Loucy (cell line): ENCODE results near the gene KIAA1614.

Experiments
- H2AFZ ChIP-seq: fragments of 200-600 bp; sonication (generic); 2 replicates; pipeline ENCODE4 v1.6.0; 2016; ENCODE audit warnings: antibody characterized with exemption, mild to moderate bottlenecking, low read length, moderate library complexity
- H3F3A ChIP-seq: fragments of 200-600 bp; 2 replicates; pipeline ENCODE4 v1.6.0; 2016; ENCODE audit warnings: antibody characterized with exemption, low read depth, mild to moderate bottlenecking
- H3K27me3 ChIP-seq: fragments of 200-600 bp; sonication (generic); 2 replicates; pipeline ENCODE4 v1.6.1; 2014; ENCODE audit warnings: low read length, mild to moderate bottlenecking; ENCODE audit not compliant: insufficient read depth, poor library complexity, severe bottlenecking
- H3K36me3 ChIP-seq: fragments of 200-600 bp; sonication (generic); 2 replicates; pipeline ENCODE4 v1.6.1; 2016; ENCODE audit warnings: low read length; ENCODE audit not compliant: insufficient read depth
- H3K4me1 ChIP-seq: fragments of 200-600 bp; sonication (generic); 2 replicates; pipeline ENCODE4 v1.5.1; 2014; ENCODE audit warnings: low read length, mild to moderate bottlenecking; ENCODE audit not compliant: insufficient read depth, poor library complexity, severe bottlenecking
- H3K4me2 ChIP-seq: fragments of 200-600 bp; sonication (generic); 2 replicates; pipeline ENCODE4 v1.6.0; 2014; ENCODE audit warnings: antibody characterized with exemption, low read length, low read depth, mild to moderate bottlenecking; ENCODE audit not compliant: poor library complexity, severe bottlenecking
- H3K4me3 ChIP-seq: fragments of 200-600 bp; sonication (generic); 2 replicates; pipeline ENCODE4 v1.5.1; 2014; ENCODE audit warnings: low read length, mild to moderate bottlenecking, mixed read lengths; ENCODE audit not compliant: poor library complexity, severe bottlenecking
- H3K79me2 ChIP-seq: fragments of 200-600 bp; sonication (generic); 2 replicates; pipeline ENCODE4 v1.6.1; 2014; ENCODE audit warnings: low read length; ENCODE audit not compliant: insufficient read depth
- H3K9ac ChIP-seq: fragments of 200-600 bp; sonication (generic); 2 replicates; pipeline ENCODE4 v1.6.0; 2014; ENCODE audit warnings: mild to moderate bottlenecking, low read depth, low read length, moderate library complexity; ENCODE audit not compliant: poor library complexity, severe bottlenecking
- H3K9me2 ChIP-seq: fragments of 200-600 bp; sonication (generic); replicated peaks from 2 replicates; pipeline ENCODE4 v1.6.1; 2016; ENCODE audit warnings: low read depth, low read length, mixed read lengths
- H3K9me3 ChIP-seq: fragments of 200-600 bp; sonication (generic); 2 replicates; pipeline ENCODE4 v1.6.1; 2014; ENCODE audit warnings: mild to moderate bottlenecking, antibody characterized with exemption, low read length, low read depth; ENCODE audit not compliant: insufficient read depth
- H4K20me1 ChIP-seq: fragments of 200-600 bp; sonication (generic); 2 replicates; pipeline ENCODE4 v1.6.0; 2014; ENCODE audit warnings: antibody characterized with exemption, low read length, mild to moderate bottlenecking; ENCODE audit not compliant: insufficient read depth, poor library complexity, severe bottlenecking
- CTCF ChIP-seq: fragments of 200-600 bp; sonication (generic); conservative IDR thresholded peaks from 2 replicates; pipeline ENCODE4 v1.5.1; 2014; ENCODE audit warnings: mild to moderate bottlenecking, antibody characterized with exemption, low read length
- EZH2phosphoT487 ChIP-seq: fragments of 200-600 bp; IDR thresholded peaks from 2 replicates; pipeline ENCODE4 v1.6.1; 2018; ENCODE audit warnings: antibody characterized with exemption, mild to moderate bottlenecking, moderate library complexity, borderline replicate concordance

The KIAA1614 gene

GRCh38 chr1:180888870-180889269 is 23.8 kb upstream of the KIAA1614 start:
- H3K4me2 ChIP-seq = no peak overlapping the region
- H3K9ac ChIP-seq = no peak overlapping the region
- no peak overlapping the region for H3K4me3 ChIP-seq
- H3F3A ChIP-seq = no peaks in the 10 kb centered on the region
- H4K20me1 ChIP-seq = no peaks in the 10 kb centered on the region
- H3K9me3 ChIP-seq = no peaks in the 10 kb centered on the region
- H3K27me3 ChIP-seq = no peaks in the 10 kb centered on the region
- no peaks in the 10 kb centered on the region for H3K79me2 ChIP-seq
- H3K9me2 ChIP-seq = no peaks in the 10 kb centered on the region
- H2AFZ ChIP-seq = no peak overlapping the region
- TF ChIP-seq EZH2phosphoT487 (no peak), CTCF (no peak)
- H3K4me1 ChIP-seq = no peaks in the 10 kb centered on the region
- no peaks in the 10 kb centered on the region; the same call in 1 of the 2 replicates for H3K36me3 ChIP-seq

DNA sequence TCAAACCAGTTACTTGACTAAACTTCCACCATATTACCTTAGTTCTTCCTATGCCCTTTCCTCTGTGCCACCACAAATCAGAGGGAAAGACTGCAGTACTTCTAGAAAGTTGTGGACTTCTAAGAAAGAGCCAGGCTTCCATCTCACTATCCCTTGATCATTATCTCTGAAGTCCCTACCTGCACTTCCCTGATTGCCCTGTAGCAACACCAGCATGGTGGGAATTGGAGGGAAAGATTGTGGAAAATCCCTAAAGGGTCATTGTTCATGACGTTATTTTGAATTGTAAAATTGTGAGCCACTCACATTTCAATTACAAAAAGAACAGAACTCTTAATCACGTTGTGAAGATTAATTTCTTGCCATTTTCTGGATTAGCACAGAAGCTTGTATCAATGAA is 23.4 kb upstream of the KIAA1614 start:
- H3K9ac ChIP-seq = no peak overlapping the region

DNA sequence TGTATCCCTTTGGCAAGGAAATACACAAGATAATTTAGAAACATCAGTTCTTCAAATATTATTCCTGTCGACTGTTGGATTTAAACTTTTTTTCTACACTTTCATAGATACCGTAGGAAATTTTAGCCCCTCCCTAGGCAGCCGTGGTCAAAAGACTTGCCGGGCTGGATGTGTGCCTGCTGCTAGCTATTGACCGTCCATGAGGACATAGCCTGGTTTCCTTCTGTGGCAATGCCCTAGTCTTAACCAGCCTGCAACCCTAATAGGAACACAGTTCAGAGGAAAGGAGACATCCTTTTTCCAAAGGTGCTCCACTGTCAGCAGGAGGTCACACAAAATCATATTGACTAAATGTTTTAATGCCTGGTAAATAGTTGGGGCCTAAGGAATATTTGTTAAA is 20.4 kb upstream of the KIAA1614 start:
- Histone ChIP-seq H3K4me1 (no peaks in the 10 kb centered on the region), H3F3A (no peaks in the 10 kb centered on the region), H3K36me3 (no peaks in the 10 kb centered on the region), H3K9me3 (no peaks in the 10 kb centered on the region), H3K79me2 (no peaks in the 10 kb centered on the region), H3K4me3 (no peak overlapping the region), H3K4me2 (no peak overlapping the region), H3K9me2 (no peaks in the 10 kb centered on the region), H4K20me1 (no peaks in the 10 kb centered on the region), H3K27me3 (no peaks in the 10 kb centered on the region), H2AFZ (no peak overlapping the region), H3K9ac (no peak overlapping the region)
- TF ChIP-seq CTCF (no peak), EZH2phosphoT487 (no peak)

More for the DNA sequence above, 23.4 kb upstream of the KIAA1614 start:
- Histone ChIP-seq H2AFZ (no peak overlapping the region), H3K79me2 (no peaks in the 10 kb centered on the region), H3F3A (no peaks in the 10 kb centered on the region), H4K20me1 (no peaks in the 10 kb centered on the region), H3K4me3 (no peak overlapping the region), H3K4me2 (no peak overlapping the region), H3K9me3 (no peaks in the 10 kb centered on the region), H3K9me2 (no peaks in the 10 kb centered on the region), H3K4me1 (no peaks in the 10 kb centered on the region), H3K36me3 (no peaks in the 10 kb centered on the region; the same call in 1 of the 2 replicates), H3K27me3 (no peaks in the 10 kb centered on the region)
- no peak for TF ChIP-seq EZH2phosphoT487
- TF ChIP-seq CTCF = no peak
